Thyroid gland (tissue), 4 donors: ENCODE results near the gene CASP10. TPM values are rescaled to one million over a fixed set of nuclear protein-coding genes. Genes with fewer than 3 reads are reported as not detected.

Experiments used
- DNase-seq, 2 donors: peaks; one replicate each; pipeline ENCODE4 v3.0.0-alpha.2; 2019
- H3K27ac ChIP-seq, 3 donors: fragments of 200-600 bp; sonication (generic); 1 replicate in 2 of 3; 2 replicates in 1 of 3; pipeline ENCODE4 v1.5.1; 2016 to 2019; ENCODE audit warnings: mild to moderate bottlenecking in 1 of 3, moderate library complexity in 1 of 3
- H3K27me3 ChIP-seq: fragments of 200-600 bp; sonication (generic); one replicate; pipeline ENCODE4 v1.5.1; 2019
- H3K36me3 ChIP-seq, 2 donors: fragments of 200-600 bp; sonication (generic); one replicate each; pipeline ENCODE4 v1.5.1; 2016 to 2019
- H3K4me1 ChIP-seq, 2 donors: fragments of 200-600 bp; sonication (generic); one replicate each; pipeline ENCODE4 v1.5.1; 2017 to 2019
- H3K4me3 ChIP-seq, 3 donors: fragments of 200-600 bp; sonication (generic); replicated peaks in 1 of 3; 1 replicate in 2 of 3; 2 replicates in 1 of 3; pipeline ENCODE4 v1.5.1; 2016; ENCODE audit warnings: mild to moderate bottlenecking in 1 of 3
- H3K9me3 ChIP-seq: fragments of 200-600 bp; sonication (generic); one replicate; pipeline ENCODE4 v1.5.1; 2017
- POLR2A ChIP-seq, 2 donors: fragments of 450-650 bp; IDR thresholded peaks; one replicate each; pipeline ENCODE4 v1.6.1; 2017; ENCODE audit warnings: antibody characterized with exemption in 2 of 2, mild to moderate bottlenecking in 2 of 2, moderate library complexity in 1 of 2
- WGBS, 2 donors: methylation state at CpG; one replicate each; pipeline ENCODE4 v1.1.5; 2017; 5-methylcytosine and 5-hydroxymethylcytosine counted together
- intact Hi-C: fragments of 100-400 bp; cut with DNase I; formaldehyde crosslinking; loops from one replicate; pipeline ENCODE4 v1.15.1; 2023
- total RNA-seq, 4 donors: library from RNA; depleted of rRNA; stranded (reverse); fragments of >200 nt; gene quantifications; one replicate each; pipeline ENCODE4 v1.2.3, GENCODE V29; 2016
- TF ChIP-seq, protein P1 (sequence below), 6 experiments: fragments of 200-600 bp in 3 of 6; fragments of 450-650 bp in 3 of 6; sonication (generic) in 3 of 6; IDR thresholded peaks; one replicate each; pipeline ENCODE4 v1.5.1; 2016 to 2019; ENCODE audit warnings: antibody characterized with exemption in 6 of 6, mild to moderate bottlenecking in 2 of 6, inconsistent platforms in 1 of 6, moderate library complexity in 1 of 6

The CASP10 gene, protein sequence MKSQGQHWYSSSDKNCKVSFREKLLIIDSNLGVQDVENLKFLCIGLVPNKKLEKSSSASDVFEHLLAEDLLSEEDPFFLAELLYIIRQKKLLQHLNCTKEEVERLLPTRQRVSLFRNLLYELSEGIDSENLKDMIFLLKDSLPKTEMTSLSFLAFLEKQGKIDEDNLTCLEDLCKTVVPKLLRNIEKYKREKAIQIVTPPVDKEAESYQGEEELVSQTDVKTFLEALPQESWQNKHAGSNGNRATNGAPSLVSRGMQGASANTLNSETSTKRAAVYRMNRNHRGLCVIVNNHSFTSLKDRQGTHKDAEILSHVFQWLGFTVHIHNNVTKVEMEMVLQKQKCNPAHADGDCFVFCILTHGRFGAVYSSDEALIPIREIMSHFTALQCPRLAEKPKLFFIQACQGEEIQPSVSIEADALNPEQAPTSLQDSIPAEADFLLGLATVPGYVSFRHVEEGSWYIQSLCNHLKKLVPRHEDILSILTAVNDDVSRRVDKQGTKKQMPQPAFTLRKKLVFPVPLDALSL
- total RNA-seq, result 10 to 100 TPM; 12.4 to 23.0 (median 20.0) TPM

DNA sequence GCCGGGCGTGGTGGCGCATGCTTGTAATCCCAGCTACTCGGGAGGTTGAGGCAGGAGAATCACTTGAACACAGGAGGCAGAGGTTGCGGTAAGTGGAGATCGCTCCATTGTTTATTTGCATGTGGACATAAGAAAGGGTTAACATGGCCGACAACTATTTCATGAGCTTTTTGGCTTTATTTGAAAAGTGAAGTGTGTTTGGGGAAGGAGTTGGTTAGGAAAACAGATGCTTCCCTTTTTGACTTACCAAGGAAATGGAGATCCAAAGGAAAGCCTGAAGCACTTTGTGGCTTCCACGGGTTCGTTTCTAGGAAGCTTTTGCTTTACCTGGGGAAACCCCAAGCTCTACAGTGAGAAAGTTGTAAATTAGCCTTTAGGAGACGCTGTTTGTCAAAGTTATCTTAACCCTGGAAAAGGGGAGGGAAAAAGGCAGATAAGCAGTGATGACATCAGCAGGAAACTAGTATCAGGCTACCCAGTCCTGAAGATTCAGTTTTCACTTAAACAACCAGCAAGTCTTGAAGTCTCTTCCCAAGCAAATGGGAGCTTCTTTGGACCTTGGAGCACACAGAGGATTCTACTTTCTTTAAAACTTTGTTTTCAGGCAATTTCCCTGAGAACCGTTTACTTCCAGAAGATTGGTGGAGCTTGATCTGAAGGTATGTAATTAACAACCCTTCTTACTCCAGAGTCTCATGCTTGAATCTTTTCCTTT, at the start of gene CASP10:
TSS of gene CASP10 (plus strand) at position 492 of the 715 bp plus-strand sequence. CDS start 2,637 bp downstream, outside the sequence.
- TF ChIP-seq, protein P1, sequence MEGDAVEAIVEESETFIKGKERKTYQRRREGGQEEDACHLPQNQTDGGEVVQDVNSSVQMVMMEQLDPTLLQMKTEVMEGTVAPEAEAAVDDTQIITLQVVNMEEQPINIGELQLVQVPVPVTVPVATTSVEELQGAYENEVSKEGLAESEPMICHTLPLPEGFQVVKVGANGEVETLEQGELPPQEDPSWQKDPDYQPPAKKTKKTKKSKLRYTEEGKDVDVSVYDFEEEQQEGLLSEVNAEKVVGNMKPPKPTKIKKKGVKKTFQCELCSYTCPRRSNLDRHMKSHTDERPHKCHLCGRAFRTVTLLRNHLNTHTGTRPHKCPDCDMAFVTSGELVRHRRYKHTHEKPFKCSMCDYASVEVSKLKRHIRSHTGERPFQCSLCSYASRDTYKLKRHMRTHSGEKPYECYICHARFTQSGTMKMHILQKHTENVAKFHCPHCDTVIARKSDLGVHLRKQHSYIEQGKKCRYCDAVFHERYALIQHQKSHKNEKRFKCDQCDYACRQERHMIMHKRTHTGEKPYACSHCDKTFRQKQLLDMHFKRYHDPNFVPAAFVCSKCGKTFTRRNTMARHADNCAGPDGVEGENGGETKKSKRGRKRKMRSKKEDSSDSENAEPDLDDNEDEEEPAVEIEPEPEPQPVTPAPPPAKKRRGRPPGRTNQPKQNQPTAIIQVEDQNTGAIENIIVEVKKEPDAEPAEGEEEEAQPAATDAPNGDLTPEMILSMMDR (IDR thresholded peaks at IDR 0.05), result peak in 5 of 6 experiments; percentile 10 to 76 (median 63)
- peak in 1 of 2 donors; percentile 69 for TF ChIP-seq POLR2A (IDR thresholded peaks at IDR 0.05)
- no peak for DNase-seq
- peaks cover 12 to 16% of the 10 kb centered on the region in 2 donors for H3K4me1 ChIP-seq
- no peaks in the 10 kb centered on the region for H3K27me3 ChIP-seq
- H3K9me3 ChIP-seq, result no peaks in the 10 kb centered on the region
- peak within 1 kb of the TSS; percentile 17 to 63 (median 54) for H3K27ac ChIP-seq
- peak within 1 kb of the TSS in 2 of 3 donors; percentile 35 to 51 for H3K4me3 ChIP-seq
- intact Hi-C loops, result loop anchor here (2.0 kb wide), 1 partner anchor 48 kb away; no protein-coding TSS in a partner anchor
- H3K36me3 ChIP-seq, result no peaks in the 10 kb centered on the region
- WGBS, 2 donors, result 39 to 48% methylated on average over 11 of the region's 11 CpGs

DNA sequence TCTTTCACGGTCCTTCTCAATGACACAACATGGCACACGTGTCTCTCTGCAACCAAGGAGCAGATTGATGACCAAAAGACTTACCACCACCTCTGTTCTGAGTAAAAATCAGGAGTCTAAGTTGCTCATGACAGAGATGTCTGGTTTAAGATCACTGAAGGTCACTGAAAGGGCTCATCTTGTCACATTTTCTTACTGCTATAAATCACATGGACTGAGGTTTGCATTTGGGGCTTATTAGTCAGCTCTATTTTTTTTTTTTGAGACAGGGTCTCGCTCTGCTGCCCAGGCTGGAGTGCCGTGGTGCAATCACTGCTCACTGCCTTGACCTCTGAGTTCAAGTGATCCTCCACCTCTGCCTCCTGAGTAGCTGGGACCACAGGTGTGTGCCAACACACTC, 47.6 kb upstream of the CASP10 start:
- Histone ChIP-seq H3K27me3 (no peaks in the 10 kb centered on the region), H3K36me3 (peaks cover 31 to 46% of the 10 kb centered on the region in 2 donors), H3K4me1 (peaks cover 49 to 75% of the 10 kb centered on the region in 2 donors), H3K4me3 (no peak overlapping the region), H3K27ac (peak overlapping the region; percentile 73 to 100 (median 84)), H3K9me3 (no peaks in the 10 kb centered on the region)
- 51 to 67% methylated on average over 4 of the region's 4 CpGs for WGBS, 2 donors
- peak; percentile 49 to 72 for DNase-seq
- intact Hi-C loops, result no loop called here
- no peak for TF ChIP-seq POLR2A (IDR thresholded peaks at IDR 0.05)
- TF ChIP-seq, protein P1 (IDR thresholded peaks at IDR 0.05), result no peak

DNA sequence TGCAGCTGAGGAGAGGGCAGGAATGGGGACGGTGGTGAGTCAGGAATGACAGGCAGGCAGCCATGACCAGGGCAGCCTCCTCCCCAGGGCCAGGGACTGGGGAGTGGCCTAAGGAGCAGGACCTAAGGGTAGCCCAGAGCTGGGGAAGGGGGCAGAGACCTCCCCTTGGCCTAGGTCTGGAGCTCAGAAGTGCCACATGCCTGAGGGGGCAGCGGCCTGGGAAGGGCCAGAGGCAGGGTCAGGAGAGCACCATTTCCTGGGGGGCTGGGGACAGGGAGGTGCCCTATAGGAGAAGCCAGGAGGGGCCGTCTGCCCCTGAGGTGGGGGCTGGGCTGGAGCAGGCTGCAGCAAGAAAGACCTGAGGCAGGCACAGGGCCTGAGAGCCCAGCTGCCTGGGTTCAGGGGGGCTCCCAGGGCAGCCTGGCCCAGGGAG, 46.0 kb upstream of the CASP10 start:
- 65 to 77% methylated on average over 1 to 3 of the region's 3 CpGs for WGBS, 2 donors
- H3K36me3 ChIP-seq, result peaks cover 33 to 46% of the 10 kb centered on the region in 2 donors

DNA sequence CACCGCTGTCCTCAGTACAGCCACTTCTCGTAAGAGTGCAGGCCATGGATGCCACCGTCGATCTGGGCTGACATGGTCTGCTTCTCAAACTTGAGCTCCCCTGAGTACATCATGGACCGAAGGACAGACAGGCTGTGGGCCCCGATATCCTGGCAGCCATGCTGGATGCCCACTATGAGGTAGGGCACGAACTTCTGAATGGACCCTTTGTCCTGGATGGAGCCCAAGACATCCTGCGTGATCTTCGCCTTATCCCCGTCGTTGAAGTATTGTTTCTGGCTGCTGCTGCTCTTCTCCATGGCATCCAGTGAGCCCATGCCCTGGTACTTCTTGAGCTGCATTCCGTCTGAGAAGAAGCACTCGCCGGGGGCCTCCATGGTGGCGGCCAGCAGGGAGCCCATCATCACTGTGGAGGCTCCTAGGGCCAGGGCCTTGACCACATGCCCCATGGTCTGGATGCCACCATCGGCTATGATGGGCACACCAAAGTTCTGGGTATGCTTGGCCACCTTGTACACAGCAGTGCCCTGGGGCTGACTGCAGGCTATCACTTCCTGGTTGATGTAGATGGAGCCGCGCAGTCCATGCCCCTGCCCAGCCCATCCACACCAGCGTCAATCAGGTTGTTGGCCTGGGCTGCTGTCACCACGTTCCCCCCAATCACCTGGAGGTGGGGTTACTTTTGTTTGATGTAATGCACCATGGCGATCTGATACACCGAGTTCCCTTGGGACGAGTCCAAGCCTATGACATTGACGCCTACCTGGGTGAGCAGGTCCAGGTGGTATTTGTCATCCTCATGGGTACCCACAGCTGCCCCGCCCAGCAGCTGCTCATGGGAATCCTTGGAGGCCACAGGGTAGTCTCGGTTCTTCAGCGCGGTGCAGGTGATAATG, 45.2 kb upstream of the CASP10 start:
- 95 to 96% methylated on average over 15 to 28 of the region's 28 CpGs for WGBS, 2 donors
- TF ChIP-seq, protein P1 (IDR thresholded peaks at IDR 0.05), result no peak
- TF ChIP-seq POLR2A (IDR thresholded peaks at IDR 0.05), result no peak
- no peak overlapping the region for H3K4me3 ChIP-seq
- DNase-seq, result no peak
- H3K36me3 ChIP-seq, result peaks cover 39 to 52% of the 10 kb centered on the region in 2 donors
- H3K27ac ChIP-seq, result peak overlapping the region in 2 of 3 donors; percentile 81 to 100
- H3K27me3 ChIP-seq, result no peaks in the 10 kb centered on the region
- intact Hi-C loops, result no loop called here
- H3K4me1 ChIP-seq, result peaks cover 32 to 51% of the 10 kb centered on the region in 2 donors
- no peaks in the 10 kb centered on the region for H3K9me3 ChIP-seq

More for the DNA sequence above, 46.0 kb upstream of the CASP10 start:
- TF ChIP-seq POLR2A (IDR thresholded peaks at IDR 0.05), result no peak
- TF ChIP-seq, protein P1 (IDR thresholded peaks at IDR 0.05), result no peak
- Histone ChIP-seq H3K27ac (peak overlapping the region; percentile 41 to 100 (median 73)), H3K4me3 (no peak overlapping the region), H3K9me3 (no peaks in the 10 kb centered on the region), H3K27me3 (no peaks in the 10 kb centered on the region), H3K4me1 (peaks cover 39 to 60% of the 10 kb centered on the region in 2 donors)
- no peak for DNase-seq
- intact Hi-C loops, result no loop called here
